ENCODE results near the gene CHAC1.

The CHAC1 gene

DNA sequence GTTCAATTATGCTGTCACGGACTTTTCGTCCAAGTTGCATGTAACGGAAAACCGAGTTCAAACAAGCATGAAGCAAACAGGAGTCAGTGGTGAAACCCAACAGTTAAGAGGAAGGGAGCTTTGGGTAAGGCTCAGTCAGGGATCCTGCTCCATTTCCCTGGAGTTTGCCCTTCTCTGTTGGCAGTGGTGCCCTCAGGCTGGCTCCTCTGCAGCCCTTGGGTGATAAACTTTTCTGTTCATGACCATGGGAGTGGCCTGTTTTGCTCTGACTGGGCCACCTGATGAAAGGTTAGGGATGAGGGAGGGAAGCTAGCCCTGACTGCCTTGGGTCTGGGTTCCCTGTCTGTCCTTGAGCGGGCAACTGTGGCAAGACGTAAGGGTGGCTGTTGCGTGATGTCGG is 16.1 kb downstream of the CHAC1 start:
- Histone ChIP-seq H3K79me2 (ENCODE audit: insufficient read depth, low read length) (no peaks in the 10 kb centered on the region), H3K9me2 (replicated peaks; ENCODE audit: insufficient read depth, low read length) (no peaks in the 10 kb centered on the region), H3K27me3 (ENCODE audit: low read length) (no peaks in the 10 kb centered on the region), H3K27ac (ENCODE audit: low read depth, low read length) (no peak overlapping the region), H3K9ac (ENCODE audit: low read length) (no peak overlapping the region), H3K36me3 (ENCODE audit: low read length) (no peaks in the 10 kb centered on the region), H3F3A (ENCODE audit: insufficient read depth) (no peaks in the 10 kb centered on the region), H4K20me1 (ENCODE audit: low read depth, low read length) (no peaks in the 10 kb centered on the region), H3K4me3 (ENCODE audit: insufficient read depth, low read length, poor library complexity, severe bottlenecking) (no peak overlapping the region), H2AFZ (ENCODE audit: low read depth, low read length, severe bottlenecking) (no peak overlapping the region), H3K4me2 (ENCODE audit: low read depth, low read length, poor library complexity, severe bottlenecking) (no peak overlapping the region), H3K9me3 (ENCODE audit: insufficient read depth, low read length) (no peaks in the 10 kb centered on the region)
- TF ChIP-seq EZH2phosphoT487 (conservative IDR thresholded peaks at IDR 0.05; ENCODE audit: low read length) (no peak), CTCF (IDR thresholded peaks at IDR 0.05; ENCODE audit: insufficient read depth, low read length, poor library complexity, severe bottlenecking) (no peak)

DNA sequence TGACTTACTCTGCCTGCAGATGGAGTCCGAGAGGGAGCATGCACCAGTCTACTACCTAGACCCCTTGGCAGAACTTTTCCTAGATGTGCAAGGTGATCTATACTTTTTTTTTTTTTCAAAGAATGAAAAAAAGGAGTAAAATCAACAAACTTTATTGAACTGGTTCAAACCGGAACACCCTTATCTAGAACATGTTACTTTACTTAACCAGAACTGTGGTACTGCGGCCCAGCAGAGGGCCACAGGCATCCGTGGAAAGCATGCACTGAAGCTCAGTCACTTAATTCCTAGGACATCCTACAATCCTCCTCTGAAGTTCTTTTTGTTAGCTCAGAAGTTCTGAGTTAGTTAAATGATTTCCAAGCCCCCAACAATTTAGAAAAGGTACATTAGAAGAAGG is 21.6 kb downstream of the CHAC1 start:
- Histone ChIP-seq H3K79me2 (ENCODE audit: insufficient read depth, low read length) (no peaks in the 10 kb centered on the region), H3K36me3 (ENCODE audit: low read length) (no peaks in the 10 kb centered on the region; the same call in 1 of the 2 replicates), H3K9ac (ENCODE audit: low read length) (no peak overlapping the region), H3K9me3 (ENCODE audit: insufficient read depth, low read length) (no peaks in the 10 kb centered on the region), H3K9me2 (replicated peaks; ENCODE audit: insufficient read depth, low read length) (no peaks in the 10 kb centered on the region), H3K27ac (ENCODE audit: low read depth, low read length) (no peak overlapping the region), H3F3A (ENCODE audit: insufficient read depth) (no peaks in the 10 kb centered on the region), H2AFZ (ENCODE audit: low read depth, low read length, severe bottlenecking) (no peak overlapping the region), H4K20me1 (ENCODE audit: low read depth, low read length) (no peaks in the 10 kb centered on the region), H3K4me3 (ENCODE audit: insufficient read depth, low read length, poor library complexity, severe bottlenecking) (no peak overlapping the region), H3K27me3 (ENCODE audit: low read length) (no peaks in the 10 kb centered on the region), H3K4me2 (ENCODE audit: low read depth, low read length, poor library complexity, severe bottlenecking) (no peak overlapping the region)
- TF ChIP-seq CTCF (IDR thresholded peaks at IDR 0.05; ENCODE audit: insufficient read depth, low read length, poor library complexity, severe bottlenecking) = no peak
- TF ChIP-seq EZH2phosphoT487 (conservative IDR thresholded peaks at IDR 0.05; ENCODE audit: low read length) = no peak

DNA sequence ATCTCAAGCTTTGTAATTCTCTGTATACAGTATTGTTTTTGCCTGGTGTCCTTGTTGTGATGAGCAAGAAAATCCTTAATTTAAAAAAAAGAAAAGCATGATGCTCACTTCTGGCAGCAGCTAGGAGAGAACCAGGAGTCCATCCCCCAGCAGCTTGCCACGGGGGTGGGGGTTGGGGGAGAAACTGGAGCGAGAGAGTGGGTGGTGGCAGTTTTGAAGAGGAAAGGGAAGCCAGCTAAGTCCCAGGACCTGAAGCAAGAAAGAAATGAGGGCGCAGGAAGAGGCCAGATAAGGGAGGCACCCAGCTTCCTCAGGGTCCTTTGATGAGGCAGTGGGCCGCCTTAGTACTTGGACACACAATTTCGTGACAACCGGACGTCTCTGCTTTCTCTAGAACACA is 23.5 kb downstream of the CHAC1 start:
- Histone ChIP-seq H3K9ac (ENCODE audit: low read length) (no peak overlapping the region), H3K4me3 (ENCODE audit: insufficient read depth, low read length, poor library complexity, severe bottlenecking) (no peak overlapping the region), H3K9me2 (replicated peaks; ENCODE audit: insufficient read depth, low read length) (no peaks in the 10 kb centered on the region), H3K4me2 (ENCODE audit: low read depth, low read length, poor library complexity, severe bottlenecking) (no peak overlapping the region), H3K27ac (ENCODE audit: low read depth, low read length) (no peak overlapping the region), H2AFZ (ENCODE audit: low read depth, low read length, severe bottlenecking) (no peak overlapping the region), H4K20me1 (ENCODE audit: low read depth, low read length) (no peaks in the 10 kb centered on the region), H3K9me3 (ENCODE audit: insufficient read depth, low read length) (no peaks in the 10 kb centered on the region), H3K79me2 (ENCODE audit: insufficient read depth, low read length) (no peaks in the 10 kb centered on the region), H3F3A (ENCODE audit: insufficient read depth) (no peaks in the 10 kb centered on the region), H3K27me3 (ENCODE audit: low read length) (no peaks in the 10 kb centered on the region), H3K36me3 (ENCODE audit: low read length) (no peaks in the 10 kb centered on the region; the same call in 1 of the 2 replicates)
- TF ChIP-seq EZH2phosphoT487 (conservative IDR thresholded peaks at IDR 0.05; ENCODE audit: low read length) = no peak
- TF ChIP-seq CTCF (IDR thresholded peaks at IDR 0.05; ENCODE audit: insufficient read depth, low read length, poor library complexity, severe bottlenecking) = no peak
